ENCODE measurements around the gene RARG. TPM values are rescaled to one million over a fixed set of nuclear protein-coding genes. Genes with fewer than 3 reads are reported as not detected.

Gene RARG
- polyA plus RNA-seq, 1 donor (not counting 4 experiments of a cell fraction or from before 2014, with no cell fraction given) = 26.4 TPM

DNA sequence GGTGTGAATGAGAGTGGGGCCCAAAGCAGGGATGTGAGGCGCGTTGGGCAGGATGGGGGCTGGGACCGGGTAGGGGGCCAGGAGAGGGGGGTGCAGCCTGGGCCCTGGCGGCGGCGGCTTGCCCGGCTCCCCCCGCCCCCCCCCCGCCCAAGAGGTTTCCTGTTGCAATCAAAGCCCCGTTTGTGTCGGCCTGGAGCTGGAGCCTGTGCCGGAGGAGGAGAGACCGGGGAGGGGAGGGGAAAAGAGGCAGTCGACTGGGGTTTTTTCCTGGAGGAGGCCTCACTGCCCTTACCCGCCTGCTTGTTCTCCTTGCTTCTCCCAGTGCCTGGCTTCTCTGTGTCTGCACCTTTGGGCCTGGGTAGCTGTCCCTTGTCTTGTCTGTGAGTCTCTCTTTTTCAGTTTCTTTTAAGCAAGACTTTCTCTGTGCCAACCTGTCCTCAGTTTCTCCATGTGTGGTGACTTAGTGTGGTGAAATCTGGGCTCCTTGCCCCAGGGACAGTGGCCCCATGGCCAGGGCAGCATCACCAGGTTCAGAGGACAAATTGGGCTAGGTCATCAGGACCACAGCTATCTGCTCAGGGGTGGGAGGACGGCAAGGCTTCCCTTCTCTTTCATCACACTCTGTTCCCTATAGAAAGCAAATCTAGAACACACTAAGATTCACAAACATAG is 8.5 kb downstream of the RARG start:
- Histone ChIP-seq H3K4me2 (ENCODE audit: control insufficient read depth, extremely low read depth, insufficient read depth, low read depth, low read length) (peak overlapping the region; percentile 83), H4K20me1 (ENCODE audit: control insufficient read depth, extremely low read depth, insufficient read depth, low read length) (peaks cover 4% of the 10 kb centered on the region), H3K27ac (ENCODE audit: control insufficient read depth, insufficient read depth, low read length) (peak overlapping the region; percentile 93), H3K4me3 (ENCODE audit: control insufficient read depth in 2 of 3, extremely low read depth in 1 of 3, insufficient read depth in 2 of 3, low read depth in 1 of 3, low read length in 3 of 3) (peak overlapping the region in 2 of 3 experiments; percentile 13 to 42), H3K4me1 (ENCODE audit: control insufficient read depth, extremely low read depth, insufficient read depth, low read length) (peaks cover 59% of the 10 kb centered on the region), H3K9ac (ENCODE audit: control insufficient read depth, extremely low read depth, insufficient read depth, low read length) (peak overlapping the region; percentile 76), H3K36me3 (ENCODE audit: control insufficient read depth in 2 of 2, extremely low read depth in 1 of 2, insufficient read depth in 2 of 2, low read length in 2 of 2) (peaks cover 2 to 6% of the 10 kb centered on the region in 2 experiments), H3K27me3 (ENCODE audit: control insufficient read depth, extremely low read depth, insufficient read depth, low read length) (no peaks in the 10 kb centered on the region), H3K79me2 (ENCODE audit: control insufficient read depth, insufficient read depth, low read length) (peaks cover 14% of the 10 kb centered on the region), H3K9me1 (ENCODE audit: control insufficient read depth, extremely low read depth, insufficient read depth, low read length) (no peaks in the 10 kb centered on the region), H3K9me3 (ENCODE audit: control insufficient read depth, low read depth, low read length) (no peaks in the 10 kb centered on the region), H2AFZ (ENCODE audit: control insufficient read depth, low read length) (no peak overlapping the region)
- DNase-seq (ENCODE audit: low read depth, low spot score) (no peak), FAIRE-seq (no peak)
- TF ChIP-seq, protein P1, sequence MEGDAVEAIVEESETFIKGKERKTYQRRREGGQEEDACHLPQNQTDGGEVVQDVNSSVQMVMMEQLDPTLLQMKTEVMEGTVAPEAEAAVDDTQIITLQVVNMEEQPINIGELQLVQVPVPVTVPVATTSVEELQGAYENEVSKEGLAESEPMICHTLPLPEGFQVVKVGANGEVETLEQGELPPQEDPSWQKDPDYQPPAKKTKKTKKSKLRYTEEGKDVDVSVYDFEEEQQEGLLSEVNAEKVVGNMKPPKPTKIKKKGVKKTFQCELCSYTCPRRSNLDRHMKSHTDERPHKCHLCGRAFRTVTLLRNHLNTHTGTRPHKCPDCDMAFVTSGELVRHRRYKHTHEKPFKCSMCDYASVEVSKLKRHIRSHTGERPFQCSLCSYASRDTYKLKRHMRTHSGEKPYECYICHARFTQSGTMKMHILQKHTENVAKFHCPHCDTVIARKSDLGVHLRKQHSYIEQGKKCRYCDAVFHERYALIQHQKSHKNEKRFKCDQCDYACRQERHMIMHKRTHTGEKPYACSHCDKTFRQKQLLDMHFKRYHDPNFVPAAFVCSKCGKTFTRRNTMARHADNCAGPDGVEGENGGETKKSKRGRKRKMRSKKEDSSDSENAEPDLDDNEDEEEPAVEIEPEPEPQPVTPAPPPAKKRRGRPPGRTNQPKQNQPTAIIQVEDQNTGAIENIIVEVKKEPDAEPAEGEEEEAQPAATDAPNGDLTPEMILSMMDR (optimal IDR thresholded peaks at IDR 0.05 in 1 of 3, IDR thresholded peaks at IDR 0.05 in 1 of 3, conservative IDR thresholded peaks at IDR 0.05 in 1 of 3; ENCODE audit: extremely low read depth in 1 of 3, insufficient read depth in 2 of 3, low read length in 3 of 3) = no peak
- TF ChIP-seq EZH2 (IDR thresholded peaks at IDR 0.05; ENCODE audit: low read length) = no peak
- dilution Hi-C loops (cut with MboI; ENCODE audit: extremely low pct_ligation_motif_present, low sequenced_read_pairs) = no loop called here

DNA sequence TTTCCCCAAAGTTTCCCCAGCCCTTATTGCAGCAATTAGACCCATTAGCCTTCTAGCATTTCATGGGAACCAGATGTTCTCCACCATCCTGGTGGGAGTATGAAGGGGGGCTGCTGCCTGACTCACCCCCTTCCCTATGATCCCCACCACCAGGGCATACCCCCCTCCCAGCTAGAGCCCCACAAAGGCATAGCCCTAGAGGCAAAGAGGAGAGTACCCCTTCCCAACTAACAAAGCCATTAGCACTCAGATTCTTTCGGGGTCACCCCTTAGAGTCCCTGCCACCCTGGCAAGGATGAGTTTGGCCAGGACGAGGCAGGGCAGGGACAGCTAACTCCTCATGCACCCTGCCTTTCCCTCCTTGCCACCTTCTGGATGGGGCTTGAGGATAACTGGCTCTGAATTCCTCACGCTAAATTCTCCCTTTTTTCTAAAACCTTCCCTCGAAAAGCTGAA is 9.2 kb downstream of the RARG start:
- Histone ChIP-seq H4K20me1 (ENCODE audit: control insufficient read depth, extremely low read depth, insufficient read depth, low read length) (peaks cover 4% of the 10 kb centered on the region), H3K9me1 (ENCODE audit: control insufficient read depth, extremely low read depth, insufficient read depth, low read length) (no peaks in the 10 kb centered on the region), H3K4me1 (ENCODE audit: control insufficient read depth, extremely low read depth, insufficient read depth, low read length) (peaks cover 66% of the 10 kb centered on the region), H3K4me3 (ENCODE audit: control insufficient read depth in 2 of 3, extremely low read depth in 1 of 3, insufficient read depth in 2 of 3, low read depth in 1 of 3, low read length in 3 of 3) (no peak overlapping the region), H3K79me2 (ENCODE audit: control insufficient read depth, insufficient read depth, low read length) (peaks cover 20% of the 10 kb centered on the region), H3K4me2 (ENCODE audit: control insufficient read depth, extremely low read depth, insufficient read depth, low read depth, low read length) (peak overlapping the region; percentile 32), H3K9me3 (ENCODE audit: control insufficient read depth, low read depth, low read length) (no peaks in the 10 kb centered on the region), H3K27ac (ENCODE audit: control insufficient read depth, insufficient read depth, low read length) (peak overlapping the region; percentile 93), H3K36me3 (ENCODE audit: control insufficient read depth in 2 of 2, extremely low read depth in 1 of 2, insufficient read depth in 2 of 2, low read length in 2 of 2) (peaks cover 2 to 6% of the 10 kb centered on the region in 2 experiments), H2AFZ (ENCODE audit: control insufficient read depth, low read length) (no peak overlapping the region), H3K27me3 (ENCODE audit: control insufficient read depth, extremely low read depth, insufficient read depth, low read length) (no peaks in the 10 kb centered on the region), H3K9ac (ENCODE audit: control insufficient read depth, extremely low read depth, insufficient read depth, low read length) (no peak overlapping the region)
- FAIRE-seq (no peak), DNase-seq (ENCODE audit: low read depth, low spot score) (no peak)
- TF ChIP-seq, protein P1 (optimal IDR thresholded peaks at IDR 0.05 in 1 of 3, IDR thresholded peaks at IDR 0.05 in 1 of 3, conservative IDR thresholded peaks at IDR 0.05 in 1 of 3; ENCODE audit: extremely low read depth in 1 of 3, insufficient read depth in 2 of 3, low read length in 3 of 3) = no peak
- TF ChIP-seq EZH2 (IDR thresholded peaks at IDR 0.05; ENCODE audit: low read length) = no peak
- dilution Hi-C loops (cut with MboI; ENCODE audit: extremely low pct_ligation_motif_present, low sequenced_read_pairs) = no loop called here
